Small intestine (tissue), 7 donors: ENCODE results near the gene CARD14. TPM values are rescaled to one million over a fixed set of nuclear protein-coding genes. Genes with fewer than 3 reads are reported as not detected.

Experiments
- DNase-seq, 2 donors: peaks; one replicate each; pipeline versions ENCODE4 v3.0.0 to v3.0.0-alpha.2; 2013
- FAIRE-seq: peaks from 2 replicates; lab custom pipeline; 2012; peaks lifted over from hg19 to GRCh38; lab: Jason Lieb, UNC
- H3K27ac ChIP-seq, 3 donors: one replicate each; pipeline ENCODE4 v1.5.1; 2013; ENCODE audit warnings: low read length in 2 of 3, mild to moderate bottlenecking in 2 of 3, control low read depth in 1 of 3, inconsistent platforms in 1 of 3, low read depth in 1 of 3, moderate library complexity in 1 of 3
- H3K27me3 ChIP-seq, 3 donors: one replicate each; pipeline ENCODE4 v1.6.1; 2013; ENCODE audit warnings: low read length in 3 of 3, inconsistent platforms in 1 of 3; ENCODE audit not compliant: control insufficient read depth in 3 of 3, insufficient read depth in 3 of 3
- H3K36me3 ChIP-seq, 3 donors: one replicate each; pipeline ENCODE4 v1.6.1; 2013; ENCODE audit warnings: low read length in 3 of 3, inconsistent platforms in 1 of 3, low read depth in 1 of 3, mild to moderate bottlenecking in 1 of 3, moderate library complexity in 1 of 3; ENCODE audit not compliant: control insufficient read depth in 3 of 3, insufficient read depth in 2 of 3
- H3K4me1 ChIP-seq, 3 donors: one replicate each; pipeline ENCODE4 v1.6.1; 2013; ENCODE audit warnings: low read length in 2 of 3, inconsistent platforms in 1 of 3, low read depth in 1 of 3, mild to moderate bottlenecking in 1 of 3, moderate library complexity in 1 of 3; ENCODE audit not compliant: control insufficient read depth in 3 of 3, insufficient read depth in 2 of 3
- H3K4me3 ChIP-seq, 3 donors: one replicate each; pipeline ENCODE4 v1.5.1; 2013; ENCODE audit warnings: low read length in 3 of 3, control low read depth in 1 of 3, inconsistent platforms in 1 of 3, low read depth in 1 of 3, mild to moderate bottlenecking in 1 of 3, moderate library complexity in 1 of 3
- H3K9me3 ChIP-seq, 2 donors: one replicate each; pipeline ENCODE4 v1.6.1; 2013; ENCODE audit warnings: low read depth in 1 of 2, low read length in 1 of 2; ENCODE audit not compliant: control insufficient read depth in 2 of 2, insufficient read depth in 1 of 2
- WGBS, 3 donors: extraction: QIAGEN DNeasy Blood & Tissue Kit; methylation state at CpG; one replicate each; pipeline ENCODE4 v1.1.7; 2013; 5-methylcytosine and 5-hydroxymethylcytosine counted together
- polyA plus RNA-seq, 4 donors: library from polyadenylated mRNA; stranded (reverse) in 3 of 4; unstranded in 1 of 4; fragments of 200-250 nt in 3 of 4; fragments of 120-200 nt in 1 of 4; gene quantifications; one replicate each; pipeline versions ENCODE4 v1.2.1 to v1.2.3, GENCODE V29; 2013
- donor health status: healthy with polysubstance abuse.
- donor health status: control.
- donor health status: control.
- donor health status: Bipolar disorder and iron deficiency.
- donor health status: healthy.

The CARD14 gene
- polyA plus RNA-seq, 4 donors, result 0.81 to 3.1 (median 1.5) TPM

DNA sequence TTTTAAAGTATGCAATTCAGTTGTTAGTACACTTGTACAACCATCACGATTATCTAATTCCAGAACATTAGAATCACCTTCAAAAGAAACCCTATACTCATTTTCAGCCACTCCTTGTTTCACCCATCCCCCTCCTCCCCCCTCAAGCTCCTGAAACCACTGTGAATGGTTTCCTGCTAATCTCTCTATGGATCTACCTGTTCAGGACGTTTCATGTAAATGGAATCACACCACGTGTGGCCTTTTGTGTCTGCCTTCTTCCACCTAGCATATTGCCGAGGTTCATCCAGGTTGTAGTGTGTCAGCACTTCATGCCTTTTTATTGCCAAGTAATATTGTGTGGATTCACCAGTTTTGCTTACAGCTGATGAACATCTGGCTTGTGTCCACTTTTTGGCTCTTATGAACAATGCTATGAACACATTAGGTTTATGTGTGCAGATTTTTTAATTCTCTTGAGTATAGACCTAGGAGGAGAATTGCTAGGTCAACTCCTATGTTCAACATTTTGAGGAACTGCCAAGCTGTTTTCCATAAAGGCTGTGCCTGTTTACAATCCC, 40.7 kb upstream of the CARD14 start:
- Histone ChIP-seq H3K9me3 (no peaks in the 10 kb centered on the region), H3K4me1 (peaks cover 0 to 4% (median 0%) of the 10 kb centered on the region in 3 donors), H3K27me3 (peaks cover 0 to 4% (median 2%) of the 10 kb centered on the region in 3 donors), H3K36me3 (peaks cover 4 to 14% (median 7%) of the 10 kb centered on the region in 3 donors), H3K27ac (no peak overlapping the region), H3K4me3 (no peak overlapping the region)
- no peak for DNase-seq
- FAIRE-seq, result no peak
- WGBS, 3 donors, result 30 to 35% (median 35%) methylated on average over 4 of the region's 4 CpGs

GRCh38 chr17:80130992-80131391, 38.8 kb upstream of the CARD14 start:
- no peak for FAIRE-seq

GRCh38 chr17:80132906-80133625, 36.8 kb upstream of the CARD14 start:
- DNase-seq (no peak), FAIRE-seq (no peak)
- Histone ChIP-seq H3K36me3 (peaks cover 28 to 46% (median 28%) of the 10 kb centered on the region in 3 donors), H3K4me3 (no peak overlapping the region), H3K9me3 (no peaks in the 10 kb centered on the region), H3K4me1 (no peaks in the 10 kb centered on the region), H3K27me3 (no peaks in the 10 kb centered on the region), H3K27ac (no peak overlapping the region)
- 83 to 91% (median 88%) methylated on average over 5 of the region's 5 CpGs for WGBS, 3 donors

More at GRCh38 chr17:80130992-80131391, 38.8 kb upstream of the CARD14 start:
- H3K4me3 ChIP-seq, result no peak overlapping the region
- 72 to 85% (median 75%) methylated on average over 3 of the region's 3 CpGs for WGBS, 3 donors
- H3K4me1 ChIP-seq, result no peaks in the 10 kb centered on the region
- H3K27ac ChIP-seq, result no peak overlapping the region
- peaks cover 0 to 4% (median 0%) of the 10 kb centered on the region in 3 donors for H3K27me3 ChIP-seq
- H3K9me3 ChIP-seq, result no peaks in the 10 kb centered on the region
- H3K36me3 ChIP-seq, result peaks cover 15 to 29% (median 15%) of the 10 kb centered on the region in 3 donors
- DNase-seq, result no peak

DNA sequence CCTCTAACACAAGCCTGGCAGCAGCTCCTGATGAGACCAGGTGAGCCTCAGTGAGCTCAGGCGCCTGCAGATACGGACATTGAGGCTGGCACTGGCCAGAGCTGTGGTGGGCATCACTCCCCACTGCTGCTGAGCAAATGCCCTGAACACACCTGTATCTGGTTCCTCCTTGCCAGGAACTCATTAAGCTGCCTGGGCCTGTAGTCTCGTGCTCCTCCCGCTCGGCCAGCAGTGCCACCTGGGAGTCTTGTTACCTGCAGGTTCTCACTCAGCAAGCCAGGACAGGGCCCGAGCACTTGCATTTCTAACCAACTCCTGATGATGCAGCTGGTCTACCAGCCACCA, 36.2 kb upstream of the CARD14 start:
- Histone ChIP-seq H3K4me1 (no peaks in the 10 kb centered on the region), H3K4me3 (no peak overlapping the region), H3K27me3 (no peaks in the 10 kb centered on the region), H3K36me3 (peaks cover 28 to 51% (median 33%) of the 10 kb centered on the region in 3 donors), H3K9me3 (no peaks in the 10 kb centered on the region), H3K27ac (no peak overlapping the region)
- WGBS, 3 donors, result 94 to 96% (median 95%) methylated on average over 6 of the region's 6 CpGs
- DNase-seq, result no peak
- no peak for FAIRE-seq

DNA sequence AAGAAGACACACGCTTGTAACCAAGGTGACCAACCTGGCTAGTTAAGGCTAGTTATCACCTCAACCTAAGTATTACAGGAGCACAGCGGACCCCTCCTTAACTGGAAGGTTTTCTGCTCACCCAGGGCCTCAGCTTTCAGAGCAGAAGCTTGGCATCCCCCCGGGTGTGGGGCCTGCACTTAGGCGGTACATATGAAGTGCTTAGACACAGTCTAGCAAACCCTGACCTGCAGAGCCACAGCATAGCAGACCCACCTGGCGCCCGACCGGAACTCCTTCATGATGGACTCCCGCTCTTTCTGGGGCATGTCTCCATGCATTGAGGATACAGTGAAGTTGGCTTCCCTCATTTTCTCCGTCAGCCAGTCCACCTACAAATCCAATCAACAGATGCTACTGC, 32.7 kb upstream of the CARD14 start:
- 95 to 97% (median 96%) methylated on average over 9 of the region's 9 CpGs for WGBS, 3 donors
- FAIRE-seq (no peak), DNase-seq (no peak)
- Histone ChIP-seq H3K9me3 (no peaks in the 10 kb centered on the region), H3K27ac (no peak overlapping the region), H3K4me3 (no peak overlapping the region), H3K4me1 (no peaks in the 10 kb centered on the region), H3K27me3 (no peaks in the 10 kb centered on the region), H3K36me3 (peaks cover 41 to 76% (median 47%) of the 10 kb centered on the region in 3 donors)

DNA sequence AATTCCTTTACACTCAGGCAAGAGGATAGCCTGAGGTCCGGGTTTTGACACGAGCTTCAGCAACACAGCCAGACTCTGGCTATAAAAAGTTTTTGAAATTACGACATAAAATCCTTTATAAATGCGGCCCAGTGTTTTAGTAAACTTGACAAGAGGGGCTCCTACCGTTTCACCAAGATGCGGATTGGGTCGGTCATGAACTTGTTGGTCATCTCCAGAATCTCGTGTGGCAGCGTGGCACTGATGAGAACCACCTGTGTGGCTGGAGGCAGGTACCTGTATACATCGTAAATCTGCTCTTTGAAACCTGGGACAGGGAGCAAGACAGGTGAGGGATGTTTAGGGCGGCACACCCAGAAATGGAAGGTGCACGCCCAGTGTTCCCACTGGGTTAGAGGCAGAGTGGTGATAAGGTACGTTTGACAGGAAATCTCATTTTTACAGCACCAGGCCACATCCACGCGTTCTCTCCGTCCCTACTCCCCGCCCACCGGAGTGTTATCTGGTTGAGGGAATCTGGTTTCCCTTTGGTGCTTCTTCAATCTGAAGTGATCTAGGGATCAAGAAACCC, 30.9 kb upstream of the CARD14 start:
- no peak for FAIRE-seq
- H3K4me1 ChIP-seq, result no peaks in the 10 kb centered on the region
- DNase-seq, result peak in 1 of 2 donors; percentile 53
- peaks cover 47 to 80% (median 48%) of the 10 kb centered on the region in 3 donors for H3K36me3 ChIP-seq
- H3K4me3 ChIP-seq, result no peak overlapping the region
- no peaks in the 10 kb centered on the region for H3K9me3 ChIP-seq
- H3K27me3 ChIP-seq, result no peaks in the 10 kb centered on the region
- H3K27ac ChIP-seq, result no peak overlapping the region
- WGBS, 3 donors, result 63 to 85% (median 67%) methylated on average over 18 of the region's 18 CpGs

- no peaks in the 10 kb centered on the region for H3K9me3 ChIP-seq
- no peak for DNase-seq
- peaks cover 2 to 13% (median 8%) of the 10 kb centered on the region in 3 donors for H3K4me1 ChIP-seq
- WGBS, 3 donors, result 93 to 95% (median 94%) methylated on average over 7 of the region's 7 CpGs
- H3K36me3 ChIP-seq, result peaks cover 36 to 63% (median 37%) of the 10 kb centered on the region in 3 donors
- no peak for FAIRE-seq
- H3K27ac ChIP-seq, result no peak overlapping the region
- no peak overlapping the region for H3K4me3 ChIP-seq
- H3K27me3 ChIP-seq, result no peaks in the 10 kb centered on the region
These were observed 28.2 kb upstream of the CARD14 start for GRCh38 chr17:80141463-80142165.

- Histone ChIP-seq H3K4me3 (no peak overlapping the region), H3K27ac (no peak overlapping the region), H3K4me1 (peaks cover 2 to 13% (median 8%) of the 10 kb centered on the region in 3 donors), H3K36me3 (peaks cover 26 to 53% (median 27%) of the 10 kb centered on the region in 3 donors), H3K9me3 (no peaks in the 10 kb centered on the region), H3K27me3 (no peaks in the 10 kb centered on the region)
- FAIRE-seq (no peak), DNase-seq (no peak)
- 91 to 94% (median 92%) methylated on average over 6 of the region's 6 CpGs for WGBS, 3 donors
These were observed 26.9 kb upstream of the CARD14 start for GRCh38 chr17:80142929-80143328.
